Fibroblast of lung (primary cell): ENCODE data around the gene SH2D3C. TPM values are rescaled to one million over a fixed set of nuclear protein-coding genes. Genes with fewer than 3 reads are reported as not detected.

Experiments
- DNase-seq, 2 donors: peaks; one replicate each; pipeline versions ENCODE4 v3.0.0 to v3.0.0-alpha.2; 2010; ENCODE audit warnings: low read depth in 2 of 2
- H2AFZ ChIP-seq: 2 replicates; pipeline ENCODE4 v1.5.1; 2012; ENCODE audit warnings: low read length, control low read depth, inconsistent platforms
- H3K27ac ChIP-seq: 2 replicates; pipeline ENCODE4 v1.5.1; 2011; ENCODE audit warnings: low read length, control low read depth; ENCODE audit not compliant: insufficient read depth
- H3K27me3 ChIP-seq: 2 replicates; pipeline ENCODE4 v1.5.1; 2011; ENCODE audit warnings: mild to moderate bottlenecking, low read length; ENCODE audit not compliant: control insufficient read depth, insufficient read depth
- H3K36me3 ChIP-seq: 2 replicates; pipeline ENCODE4 v1.5.1; 2011; ENCODE audit warnings: low read length; ENCODE audit not compliant: control insufficient read depth, insufficient read depth
- H3K4me1 ChIP-seq: 2 replicates; pipeline ENCODE4 v1.5.1; 2011; ENCODE audit warnings: low read length; ENCODE audit not compliant: control insufficient read depth, insufficient read depth; ENCODE audit errors: extremely low read depth
- H3K4me2 ChIP-seq: 2 replicates; pipeline ENCODE4 v1.5.1; 2011; ENCODE audit warnings: low read length, control low read depth; ENCODE audit not compliant: insufficient read depth; ENCODE audit errors: extremely low read depth
- H3K4me3 ChIP-seq, 4 experiments: fragments of 200-600 bp in 1 of 4; sonication (generic) in 1 of 4; replicated peaks in 1 of 4; 2 replicates each; pipeline ENCODE4 v1.5.1; 2011 to 2016; ENCODE audit warnings: low read length in 4 of 4, low read depth in 3 of 4, mild to moderate bottlenecking in 3 of 4, control low read depth in 2 of 4, inconsistent platforms in 1 of 4, mixed read lengths in 1 of 4; ENCODE audit not compliant: insufficient read depth in 1 of 4; ENCODE audit errors: control extremely low read depth in 1 of 4
- H3K79me2 ChIP-seq: 2 replicates; pipeline ENCODE4 v1.5.1; 2012; ENCODE audit warnings: mild to moderate bottlenecking, low read length, inconsistent platforms; ENCODE audit not compliant: control insufficient read depth, insufficient read depth
- H3K9ac ChIP-seq: 2 replicates; pipeline ENCODE4 v1.5.1; 2011; ENCODE audit warnings: mild to moderate bottlenecking, low read length, control low read depth; ENCODE audit not compliant: insufficient read depth
- H3K9me3 ChIP-seq: 2 replicates; pipeline ENCODE4 v1.5.1; 2012; ENCODE audit warnings: low read depth, low read length; ENCODE audit not compliant: control insufficient read depth, insufficient read depth
- H4K20me1 ChIP-seq: 2 replicates; pipeline ENCODE4 v1.5.1; 2011; ENCODE audit warnings: low read length; ENCODE audit not compliant: control insufficient read depth, insufficient read depth; ENCODE audit errors: extremely low read depth
- CTCF ChIP-seq, 2 donors: IDR thresholded peaks in 1 of 2; conservative IDR thresholded peaks in 1 of 2; 1 replicate in 1 of 2; 2 replicates in 1 of 2; pipeline ENCODE4 v1.5.1; 2011 to 2012; ENCODE audit warnings: low read length in 2 of 2, control low read depth in 1 of 2, inconsistent platforms in 1 of 2, low read depth in 1 of 2, mild to moderate bottlenecking in 1 of 2
- EZH2 ChIP-seq: IDR thresholded peaks from 2 replicates; pipeline ENCODE4 v1.5.1; 2012; ENCODE audit warnings: low read length, control low read depth, mild to moderate bottlenecking; ENCODE audit errors: missing control alignments
- polyA plus RNA-seq, 2 donors: library from polyadenylated mRNA; depleted of rRNA in 1 of 2; stranded (reverse) in 1 of 2; unstranded in 1 of 2; fragments of >200 nt; gene quantifications; 2 replicates each; pipeline ENCODE4 v1.2.1, GENCODE V29; 2011 to 2012; ENCODE audit warnings: missing spikeins in 1 of 2
- total RNA-seq: library from RNA; depleted of rRNA; stranded (reverse); fragments of >200 nt; gene quantifications from 2 replicates; pipeline ENCODE4 v1.2.1, GENCODE V29; 2014

Gene SH2D3C
- total and polyA plus RNA-seq, 2 donors (not counting 1 experiment from before 2014, with no cell fraction given) = 1.2 TPM; not detected in 1

- H3K9me3 ChIP-seq = no peaks in the 10 kb centered on the region
- no peak overlapping the region for H3K4me3 ChIP-seq
- no peaks in the 10 kb centered on the region for H3K36me3 ChIP-seq
- H3K9ac ChIP-seq = no peak overlapping the region
- H4K20me1 ChIP-seq = peaks cover 2% of the 10 kb centered on the region
- H3K27me3 ChIP-seq = peaks cover 33% of the 10 kb centered on the region
- H2AFZ ChIP-seq = no peak overlapping the region
- DNase-seq = no peak
- H3K27ac ChIP-seq = no peak overlapping the region
- peak; percentile 70 for TF ChIP-seq EZH2
- no peak for TF ChIP-seq CTCF (conservative IDR thresholded peaks at IDR 0.05 in 1 of 2, IDR thresholded peaks at IDR 0.05 in 1 of 2; ENCODE audit: low read depth in 1 of 2, low read length in 2 of 2)
- no peaks in the 10 kb centered on the region for H3K4me1 ChIP-seq
- H3K4me2 ChIP-seq = no peak overlapping the region
- H3K79me2 ChIP-seq = no peaks in the 10 kb centered on the region
Observed at GRCh38 chr9:127755061-127756060, 23.1 kb downstream of the SH2D3C start.

GRCh38 chr9:127754099-127755060 is 24.1 kb downstream of the SH2D3C start:
- no peaks in the 10 kb centered on the region for H3K36me3 ChIP-seq
- H3K4me1 ChIP-seq = no peaks in the 10 kb centered on the region
- H3K9me3 ChIP-seq = no peaks in the 10 kb centered on the region
- H2AFZ ChIP-seq = no peak overlapping the region
- H4K20me1 ChIP-seq = peaks cover 2% of the 10 kb centered on the region
- TF ChIP-seq CTCF (conservative IDR thresholded peaks at IDR 0.05 in 1 of 2, IDR thresholded peaks at IDR 0.05 in 1 of 2; ENCODE audit: low read depth in 1 of 2, low read length in 2 of 2) = no peak
- peak; percentile 68 for TF ChIP-seq EZH2
- peak in 1 of 2 donors; percentile 16 for DNase-seq
- no peaks in the 10 kb centered on the region for H3K79me2 ChIP-seq
- H3K27ac ChIP-seq = no peak overlapping the region
- H3K9ac ChIP-seq = no peak overlapping the region
- no peak overlapping the region for H3K4me2 ChIP-seq
- no peak overlapping the region for H3K4me3 ChIP-seq
- H3K27me3 ChIP-seq = peaks cover 33% of the 10 kb centered on the region

GRCh38 chr9:127753622-127754021 is 24.8 kb downstream of the SH2D3C start:
- Histone ChIP-seq H3K9me3 (no peaks in the 10 kb centered on the region), H3K27me3 (peaks cover 33% of the 10 kb centered on the region), H3K4me1 (no peaks in the 10 kb centered on the region), H4K20me1 (peaks cover 2% of the 10 kb centered on the region), H3K79me2 (no peaks in the 10 kb centered on the region), H3K27ac (no peak overlapping the region), H3K4me2 (no peak overlapping the region), H3K4me3 (no peak overlapping the region), H3K9ac (no peak overlapping the region), H2AFZ (no peak overlapping the region), H3K36me3 (no peaks in the 10 kb centered on the region)
- no peak for DNase-seq
- no peak for TF ChIP-seq CTCF (conservative IDR thresholded peaks at IDR 0.05 in 1 of 2, IDR thresholded peaks at IDR 0.05 in 1 of 2; ENCODE audit: low read depth in 1 of 2, low read length in 2 of 2)
